Uterus (tissue), 4 donors: Measurements from ENCODE around the gene NEGR1. TPM values are rescaled to one million over a fixed set of nuclear protein-coding genes. Genes with fewer than 3 reads are reported as not detected.

ENCODE experiments used
- DNase-seq, 2 donors: peaks; one replicate each; pipeline ENCODE4 v3.0.0-alpha.2; 2019 to 2020
- H3K27ac ChIP-seq, 2 donors: fragments of 200-600 bp; sonication (generic); 1 replicate in 1 of 2; 2 replicates in 1 of 2; pipeline ENCODE4 v1.5.1; 2016 to 2018
- H3K27me3 ChIP-seq, 2 donors: fragments of 200-600 bp; sonication (generic); one replicate each; pipeline ENCODE4 v1.5.1; 2018 to 2019; ENCODE audit warnings: control low read depth in 1 of 2
- H3K36me3 ChIP-seq, 2 donors: fragments of 200-600 bp; sonication (generic); one replicate each; pipeline ENCODE4 v1.5.1; 2019; ENCODE audit warnings: control low read depth in 1 of 2
- H3K4me1 ChIP-seq, 2 donors: fragments of 200-600 bp; sonication (generic); one replicate each; pipeline ENCODE4 v1.5.1; 2018 to 2019; ENCODE audit warnings: control low read depth in 1 of 2
- H3K4me3 ChIP-seq, 2 donors: fragments of 200-600 bp; sonication (generic); 1 replicate in 1 of 2; 2 replicates in 1 of 2; pipeline ENCODE4 v1.5.1; 2018 to 2019; ENCODE audit warnings: mild to moderate bottlenecking in 1 of 2
- H3K9me3 ChIP-seq, 2 donors: fragments of 200-600 bp; sonication (generic); one replicate each; pipeline ENCODE4 v1.5.1; 2019; ENCODE audit warnings: control low read depth in 1 of 2
- CTCF ChIP-seq, 4 experiments: fragments of 200-600 bp in 2 of 4; fragments of 450-650 bp in 2 of 4; sonication (generic) in 2 of 4; IDR thresholded peaks; one replicate each; pipeline ENCODE4 v1.5.1; 2016 to 2019; ENCODE audit warnings: antibody characterized with exemption in 4 of 4, mild to moderate bottlenecking in 2 of 4, moderate library complexity in 1 of 4
- POLR2A ChIP-seq, 2 donors: fragments of 450-650 bp; IDR thresholded peaks; one replicate each; pipeline ENCODE4 v1.6.1; 2016; ENCODE audit warnings: antibody characterized with exemption in 2 of 2, mild to moderate bottlenecking in 1 of 2, moderate library complexity in 1 of 2
- intact Hi-C: fragments of 100-400 bp; cut with DNase I; formaldehyde crosslinking; loops from one replicate; pipeline ENCODE4 v1.15.1; 2023; ENCODE audit warnings: low total_unique reads
- total RNA-seq, 4 donors: library from RNA; depleted of rRNA in 3 of 4; stranded (reverse); fragments of >200 nt in 3 of 4; gene quantifications; one replicate each; pipeline versions ENCODE4 v1.1.0 to v1.2.4, GENCODE V29; 2014 to 2023
- donor health status: DM: yes; HTN: yes; CAD: no.

Gene NEGR1
- total RNA-seq, 4 donors from 2014 or later: 6.7 to 42.9 (median 33.3) TPM

DNA sequence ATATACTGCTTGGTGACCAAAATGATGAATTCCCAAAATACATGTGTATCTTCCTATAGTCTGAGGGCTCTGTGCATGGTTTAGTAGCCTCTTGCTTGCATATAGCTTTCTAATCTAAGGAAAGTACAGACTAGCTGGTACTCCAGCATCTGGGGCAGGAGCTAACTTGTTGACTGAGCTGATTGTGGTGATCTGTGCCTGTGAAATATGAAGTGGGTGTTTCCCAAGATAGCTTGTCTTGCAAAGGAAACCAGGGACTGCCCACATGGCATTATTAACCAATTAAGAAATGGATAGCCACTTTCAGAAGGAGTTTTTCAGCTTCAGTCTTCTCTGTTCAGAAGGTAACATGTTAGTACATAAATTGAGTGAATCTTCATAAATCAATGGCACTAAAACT is 219.8 kb downstream of the NEGR1 start:
- Histone ChIP-seq H3K36me3 (no peaks in the 10 kb centered on the region), H3K27ac (no peak overlapping the region), H3K9me3 (no peaks in the 10 kb centered on the region), H3K27me3 (no peaks in the 10 kb centered on the region), H3K4me1 (no peaks in the 10 kb centered on the region), H3K4me3 (no peak overlapping the region)
- TF ChIP-seq CTCF (IDR thresholded peaks at IDR 0.05) (no peak), POLR2A (IDR thresholded peaks at IDR 0.05) (no peak)
- no peak for DNase-seq
- intact Hi-C loops: no loop called here

GRCh38 chr1:72060466-72061245 is 221.7 kb downstream of the NEGR1 start:
- no peak overlapping the region for H3K4me3 ChIP-seq
- H3K4me1 ChIP-seq: no peaks in the 10 kb centered on the region
- no peak overlapping the region for H3K27ac ChIP-seq
- H3K27me3 ChIP-seq: no peaks in the 10 kb centered on the region
- no peaks in the 10 kb centered on the region for H3K9me3 ChIP-seq
- H3K36me3 ChIP-seq: no peaks in the 10 kb centered on the region
- TF ChIP-seq POLR2A (IDR thresholded peaks at IDR 0.05) (no peak), CTCF (IDR thresholded peaks at IDR 0.05) (no peak)
- intact Hi-C loops: no loop called here
- DNase-seq: no peak

DNA sequence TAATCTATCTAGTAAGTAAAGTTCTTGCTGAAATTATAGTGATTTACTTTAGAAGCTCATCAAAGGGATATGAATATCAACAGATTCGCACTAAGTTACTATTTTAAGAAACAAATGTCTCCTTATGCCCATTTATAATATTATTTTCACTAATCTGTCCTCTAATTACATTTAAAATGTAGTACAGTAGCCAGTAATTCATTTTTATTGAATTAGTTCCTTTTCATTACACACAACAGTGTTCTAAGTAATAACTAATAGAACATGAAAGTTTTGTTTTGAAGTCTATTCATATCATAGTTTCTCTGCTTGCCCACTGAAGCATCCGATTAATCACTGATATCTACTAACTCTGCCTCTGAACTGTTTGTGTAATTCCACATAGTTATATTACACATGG is 225.8 kb downstream of the NEGR1 start:
- no peak for DNase-seq
- TF ChIP-seq CTCF (IDR thresholded peaks at IDR 0.05) (no peak), POLR2A (IDR thresholded peaks at IDR 0.05) (no peak)

GRCh38 chr1:72051538-72051937 is 230.8 kb downstream of the NEGR1 start:
- TF ChIP-seq CTCF (IDR thresholded peaks at IDR 0.05) (no peak), POLR2A (IDR thresholded peaks at IDR 0.05) (no peak)
- H3K9me3 ChIP-seq: no peaks in the 10 kb centered on the region
- DNase-seq: no peak
- no peaks in the 10 kb centered on the region for H3K27me3 ChIP-seq
- no peaks in the 10 kb centered on the region for H3K36me3 ChIP-seq
- no peak overlapping the region for H3K27ac ChIP-seq
- H3K4me3 ChIP-seq: no peak overlapping the region
- H3K4me1 ChIP-seq: no peaks in the 10 kb centered on the region
- intact Hi-C loops: no loop called here

More for the DNA sequence above, 225.8 kb downstream of the NEGR1 start:
- intact Hi-C loops: no loop called here
- no peaks in the 10 kb centered on the region for H3K4me1 ChIP-seq
- H3K4me3 ChIP-seq: no peak overlapping the region
- no peaks in the 10 kb centered on the region for H3K36me3 ChIP-seq
- no peak overlapping the region for H3K27ac ChIP-seq
- H3K27me3 ChIP-seq: no peaks in the 10 kb centered on the region
- H3K9me3 ChIP-seq: no peaks in the 10 kb centered on the region

GRCh38 chr1:72050551-72050950 is 231.8 kb downstream of the NEGR1 start:
- no peak for TF ChIP-seq POLR2A (IDR thresholded peaks at IDR 0.05)
- no peak for TF ChIP-seq CTCF (IDR thresholded peaks at IDR 0.05)
- intact Hi-C loops: no loop called here
- no peaks in the 10 kb centered on the region for H3K4me1 ChIP-seq
- no peaks in the 10 kb centered on the region for H3K27me3 ChIP-seq
- DNase-seq: no peak
- H3K9me3 ChIP-seq: no peaks in the 10 kb centered on the region
- no peak overlapping the region for H3K4me3 ChIP-seq
- no peak overlapping the region for H3K27ac ChIP-seq
- H3K36me3 ChIP-seq: no peaks in the 10 kb centered on the region
